Muscle layer of duodenum (tissue), 2 donors: ENCODE measurements around the gene UCHL1.
"Not testable (repeated sequence)": the region's sequence is repeated elsewhere in the genome, so short reads cannot be mapped to it uniquely, and the experiment has no call there.

Experiments
- H3K27ac ChIP-seq: one replicate; pipeline ENCODE4 v1.7.0; 2013; ENCODE audit warnings: mild to moderate bottlenecking, low read length
- H3K27me3 ChIP-seq: one replicate; pipeline ENCODE4 v1.7.0; 2013; ENCODE audit warnings: low read depth, mild to moderate bottlenecking, control low read depth, low read length
- H3K36me3 ChIP-seq, 2 donors: one replicate each; pipeline ENCODE4 v1.7.0; 2013; ENCODE audit warnings: low read length in 2 of 2, control low read depth in 1 of 2, mild to moderate bottlenecking in 1 of 2; ENCODE audit not compliant: insufficient read depth in 2 of 2, control insufficient read depth in 1 of 2
- H3K4me1 ChIP-seq, 2 donors: one replicate each; pipeline ENCODE4 v1.7.0; 2013; ENCODE audit warnings: low read length in 2 of 2, mild to moderate bottlenecking in 2 of 2, control low read depth in 1 of 2, moderate library complexity in 1 of 2; ENCODE audit not compliant: insufficient read depth in 2 of 2, control insufficient read depth in 1 of 2
- H3K4me3 ChIP-seq, 2 donors: one replicate each; pipeline ENCODE4 v1.7.0; 2013; ENCODE audit warnings: low read length in 2 of 2, low read depth in 1 of 2, mild to moderate bottlenecking in 1 of 2
- H3K9me3 ChIP-seq, 2 donors: one replicate each; pipeline ENCODE4 v1.7.0; 2013; ENCODE audit warnings: low read length in 2 of 2, control low read depth in 1 of 2, mild to moderate bottlenecking in 1 of 2; ENCODE audit not compliant: control insufficient read depth in 1 of 2
- donor health status: healthy.

The UCHL1 gene

DNA sequence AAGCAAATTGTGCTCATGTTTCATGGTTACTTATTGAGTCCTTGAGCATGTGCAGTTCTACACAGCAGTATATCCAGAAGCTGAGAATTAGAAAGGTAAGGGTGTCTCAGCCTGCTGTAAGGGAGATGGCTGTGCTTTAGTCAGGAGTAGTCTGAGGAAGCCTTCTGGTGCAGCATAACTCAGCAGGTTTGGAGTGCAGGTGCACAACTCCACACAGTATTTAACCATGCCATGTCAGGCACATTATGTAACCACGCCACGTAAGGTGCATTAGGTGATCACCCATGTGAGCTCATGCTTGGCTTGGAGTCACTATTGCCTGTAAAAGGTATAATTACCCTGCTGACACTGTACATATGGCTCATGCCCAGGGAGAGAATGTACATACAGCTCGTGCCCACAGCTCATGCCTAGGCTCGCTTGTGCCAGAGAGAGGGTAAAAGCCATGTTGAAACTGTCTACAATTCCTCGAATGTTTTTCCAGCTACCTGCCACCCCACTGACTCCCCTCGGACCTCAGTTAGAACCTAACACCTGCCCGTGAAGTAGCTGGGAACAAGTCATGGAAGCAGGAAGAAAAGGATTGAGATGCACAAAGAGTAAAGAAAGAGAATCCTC lies 37.8 kb downstream of the UCHL1 start:
- Histone ChIP-seq H3K4me1 (no peaks in the 10 kb centered on the region), H3K9me3 (peaks cover 6 to 7% of the 10 kb centered on the region in 2 donors), H3K36me3 (no peaks in the 10 kb centered on the region), H3K27ac (no peak overlapping the region), H3K27me3 (no peaks in the 10 kb centered on the region), H3K4me3 (no peak overlapping the region)

DNA sequence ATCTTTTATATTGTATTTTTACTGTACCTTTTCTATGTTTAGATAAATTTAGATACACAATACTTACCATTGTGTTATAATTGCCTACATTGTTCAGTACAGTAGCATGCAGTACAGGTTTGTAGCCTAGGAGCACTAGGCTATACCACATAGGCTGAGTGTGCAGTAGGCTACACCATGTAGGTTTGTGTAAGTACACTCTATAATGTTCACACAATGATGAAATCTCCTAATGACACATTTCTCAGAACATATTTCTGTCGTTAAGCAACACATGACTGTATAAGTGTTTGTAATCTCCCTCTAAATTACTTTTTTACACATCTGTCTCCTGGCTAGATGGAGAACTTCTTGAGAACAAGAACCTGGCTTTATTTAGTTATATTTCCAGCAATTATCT lies 40.3 kb downstream of the UCHL1 start:
- H3K9me3 ChIP-seq, result peaks cover 6 to 7% of the 10 kb centered on the region in 2 donors
- H3K36me3 ChIP-seq, result no peaks in the 10 kb centered on the region
- no peak overlapping the region for H3K27ac ChIP-seq
- no peaks in the 10 kb centered on the region for H3K27me3 ChIP-seq
- H3K4me1 ChIP-seq, result no peaks in the 10 kb centered on the region
- H3K4me3 ChIP-seq, result no peak overlapping the region

DNA sequence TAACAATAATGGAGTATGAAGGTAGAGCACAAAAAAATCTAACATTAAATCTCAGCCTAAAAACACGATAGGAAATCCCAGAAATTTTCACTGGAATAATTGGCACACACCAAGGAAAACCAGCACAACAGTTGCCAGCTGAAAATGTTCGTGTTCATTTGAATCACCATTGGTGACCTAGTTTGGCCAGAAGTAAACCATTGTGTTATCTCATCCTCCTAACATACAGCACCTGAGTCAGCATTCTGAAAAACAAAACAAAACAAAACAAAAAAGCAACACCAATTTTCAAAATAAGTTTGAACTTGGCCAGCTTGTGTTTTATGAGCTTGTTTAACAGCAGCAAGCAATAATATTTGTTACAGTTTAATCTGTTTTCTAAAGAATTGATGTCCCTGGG lies 41.1 kb downstream of the UCHL1 start:
- Histone ChIP-seq H3K4me3 (no peak overlapping the region), H3K9me3 (peaks cover 6 to 7% of the 10 kb centered on the region in 2 donors), H3K27me3 (no peaks in the 10 kb centered on the region), H3K4me1 (no peaks in the 10 kb centered on the region), H3K27ac (no peak overlapping the region), H3K36me3 (no peaks in the 10 kb centered on the region)

DNA sequence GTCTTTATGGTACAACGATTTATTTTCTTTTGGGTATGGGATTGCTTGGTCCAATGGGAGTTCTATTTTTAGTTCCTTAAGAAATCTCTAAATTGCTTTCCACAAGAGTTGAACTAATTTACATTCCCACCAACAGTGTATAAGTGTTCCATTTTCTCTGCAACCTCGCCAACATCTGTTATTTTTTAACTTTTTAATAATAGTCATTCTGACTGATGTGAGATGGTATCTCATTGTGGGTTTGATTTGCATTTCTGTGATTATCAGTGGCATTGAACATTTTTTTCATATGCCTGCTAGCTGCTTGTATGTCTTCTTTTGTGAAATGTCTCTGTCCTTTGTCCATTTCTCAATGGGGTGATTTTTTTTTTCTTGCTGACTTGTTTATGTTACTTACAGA lies 42.8 kb downstream of the UCHL1 start:
- Histone ChIP-seq H3K4me1 (no peaks in the 10 kb centered on the region), H3K9me3 (peaks cover 3 to 4% of the 10 kb centered on the region in 2 donors), H3K4me3 (no peak overlapping the region), H3K36me3 (no peaks in the 10 kb centered on the region), H3K27ac (no peak overlapping the region), H3K27me3 (no peaks in the 10 kb centered on the region)

DNA sequence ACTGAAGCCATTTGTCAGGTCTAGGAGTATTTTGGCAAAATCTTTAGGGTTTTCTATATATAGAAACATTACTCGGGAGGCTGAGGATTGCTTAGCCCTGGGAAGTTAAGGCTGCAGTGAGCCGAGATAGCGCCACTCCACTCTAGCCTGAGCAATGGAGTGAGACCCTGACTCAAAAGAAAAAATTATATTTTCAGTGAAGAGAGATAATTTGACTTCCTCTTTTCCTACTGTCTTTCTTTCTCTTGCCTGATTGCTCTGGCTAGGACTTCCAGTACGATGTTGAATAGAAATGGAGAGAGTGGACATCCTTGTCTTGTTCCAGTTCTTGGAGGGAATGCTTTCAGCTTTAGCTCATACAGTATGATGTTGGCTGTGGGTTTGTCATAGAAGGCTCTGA lies 44.4 kb downstream of the UCHL1 start:
- no peak overlapping the region for H3K4me3 ChIP-seq
- H3K36me3 ChIP-seq, result no peaks in the 10 kb centered on the region
- H3K27me3 ChIP-seq, result no peaks in the 10 kb centered on the region
- H3K27ac ChIP-seq, result no peak overlapping the region
- H3K9me3 ChIP-seq, result no peaks in the 10 kb centered on the region
- H3K4me1 ChIP-seq, result no peaks in the 10 kb centered on the region

DNA sequence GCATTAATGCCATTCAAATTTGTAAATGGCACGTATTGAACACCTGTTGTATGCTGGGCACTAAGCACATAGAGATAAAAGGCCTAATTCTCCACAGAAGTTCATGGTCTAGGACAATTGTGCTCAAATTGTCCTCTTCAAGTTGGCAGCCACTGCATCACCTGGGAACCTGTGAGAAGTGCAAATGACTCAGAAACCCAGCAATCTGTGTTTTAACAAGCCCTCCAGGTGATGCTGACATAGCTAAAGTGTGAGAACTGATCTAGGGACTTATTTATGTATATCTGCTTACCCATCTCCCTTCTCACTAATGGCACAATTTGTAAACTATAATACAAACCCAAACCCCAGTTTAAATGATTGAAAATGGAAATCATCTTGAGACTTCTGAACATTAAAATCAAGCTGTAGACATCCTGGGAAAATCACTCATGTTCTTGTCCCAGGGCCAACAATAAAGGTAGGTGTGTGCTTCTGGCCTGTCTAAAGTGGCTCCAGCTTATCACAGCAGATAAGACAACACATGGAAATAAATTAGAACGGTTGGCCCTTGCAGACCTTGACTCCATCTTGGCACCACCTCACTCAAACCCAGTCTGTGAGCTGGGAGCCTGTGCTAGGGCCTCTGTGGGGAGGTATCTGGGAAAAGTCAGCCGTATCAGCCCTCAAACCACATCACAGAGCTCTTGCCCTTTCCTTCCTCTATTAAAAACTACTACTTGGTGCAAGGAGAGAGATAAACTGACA lies 46.8 kb downstream of the UCHL1 start:
- Histone ChIP-seq H3K27me3 (no peaks in the 10 kb centered on the region), H3K4me3 (no peak overlapping the region), H3K36me3 (no peaks in the 10 kb centered on the region), H3K4me1 (no peaks in the 10 kb centered on the region), H3K27ac (no peak overlapping the region), H3K9me3 (no peaks in the 10 kb centered on the region)

DNA sequence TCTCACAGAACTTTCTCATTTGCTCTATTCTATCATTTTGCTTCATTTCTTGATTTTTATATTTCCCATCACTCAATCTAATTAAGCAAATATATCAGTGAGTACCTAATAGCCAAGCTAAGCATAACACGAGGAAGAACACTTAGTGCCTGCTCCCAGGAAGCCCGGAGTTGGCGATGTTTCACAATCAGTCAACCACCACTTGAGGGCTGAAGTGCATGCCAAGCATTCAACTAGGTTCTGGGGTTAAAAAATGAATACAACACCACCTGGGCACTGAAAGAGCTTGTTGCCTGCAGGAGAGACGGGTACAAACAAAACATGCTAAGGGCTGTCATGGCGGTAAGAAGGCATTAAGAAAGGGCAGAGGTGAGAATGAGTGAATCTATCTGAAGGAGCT lies 47.5 kb downstream of the UCHL1 start:
- Histone ChIP-seq H3K27me3 (no peaks in the 10 kb centered on the region), H3K36me3 (no peaks in the 10 kb centered on the region), H3K27ac (no peak overlapping the region), H3K4me1 (no peaks in the 10 kb centered on the region), H3K4me3 (no peak overlapping the region), H3K9me3 (no peaks in the 10 kb centered on the region)

DNA sequence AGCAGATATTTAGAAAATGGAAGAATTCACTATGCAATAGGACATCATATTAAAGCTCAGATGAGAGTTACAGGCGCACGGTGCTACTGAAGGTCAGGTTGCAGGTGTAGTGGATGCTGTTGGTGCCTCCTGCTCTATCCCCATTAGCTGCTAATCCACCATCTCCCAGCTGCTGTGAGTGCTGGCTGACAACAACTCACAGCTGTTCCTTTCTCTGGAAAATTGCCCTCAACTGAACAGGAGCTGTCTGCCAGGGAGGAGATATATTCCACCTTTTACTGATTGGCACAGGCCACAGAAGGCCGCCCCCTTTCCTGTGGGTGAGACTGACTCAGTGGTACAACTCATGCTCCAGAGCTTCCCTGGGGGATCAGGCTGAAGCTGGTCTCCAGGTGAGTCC lies 48.7 kb downstream of the UCHL1 start:
- H3K27me3 ChIP-seq, result no peaks in the 10 kb centered on the region
- H3K36me3 ChIP-seq, result no peaks in the 10 kb centered on the region
- H3K4me1 ChIP-seq, result no peaks in the 10 kb centered on the region
- no peak overlapping the region for H3K4me3 ChIP-seq
- no peak overlapping the region for H3K27ac ChIP-seq
- no peaks in the 10 kb centered on the region for H3K9me3 ChIP-seq

DNA sequence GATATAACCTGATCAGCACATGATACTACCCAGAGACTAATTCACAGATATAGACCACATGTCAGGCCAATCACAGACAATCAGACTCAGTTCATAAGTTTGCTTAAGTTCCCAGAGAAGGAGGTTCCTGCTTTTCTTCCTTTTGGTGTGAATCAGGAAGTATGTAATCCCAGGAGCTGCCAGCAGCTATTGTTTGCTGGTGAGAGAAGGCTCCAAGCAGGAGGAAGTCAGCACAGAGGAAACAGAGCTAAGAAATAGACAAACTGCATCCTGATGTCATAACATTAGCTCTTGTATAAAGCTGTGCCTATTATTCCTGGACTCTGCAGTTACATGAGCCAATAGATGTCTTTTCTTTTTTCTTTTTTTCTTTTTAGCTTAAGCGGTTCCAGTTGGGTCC lies 50.9 kb downstream of the UCHL1 start:
- Histone ChIP-seq H3K27ac (no peak overlapping the region), H3K27me3 (no peaks in the 10 kb centered on the region), H3K4me1 (no peaks in the 10 kb centered on the region), H3K9me3 (no peaks in the 10 kb centered on the region), H3K4me3 (no peak overlapping the region), H3K36me3 (no peaks in the 10 kb centered on the region)

DNA sequence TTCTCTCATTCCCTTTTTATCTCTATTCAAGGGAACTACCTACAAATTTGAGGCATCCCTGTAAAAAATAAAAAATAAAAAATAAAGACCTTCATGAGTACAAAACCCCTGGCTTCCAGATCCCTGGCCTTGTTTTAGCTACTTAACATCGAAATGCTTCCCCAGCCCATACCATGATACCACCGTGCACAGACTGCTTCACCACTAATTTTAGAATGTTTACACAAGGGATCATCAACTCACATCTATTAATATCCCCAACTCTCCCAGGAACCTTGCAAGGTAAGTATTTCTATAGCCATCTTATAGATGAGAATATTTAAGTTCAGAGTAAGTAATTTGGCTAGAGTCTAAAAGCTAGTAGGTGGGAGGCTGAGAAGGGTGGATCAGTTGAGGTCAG lies 51.7 kb downstream of the UCHL1 start:
- no peak overlapping the region for H3K27ac ChIP-seq
- H3K4me3 ChIP-seq, result no peak overlapping the region
- no peaks in the 10 kb centered on the region for H3K9me3 ChIP-seq
- H3K27me3 ChIP-seq, result no peaks in the 10 kb centered on the region
- no peaks in the 10 kb centered on the region for H3K4me1 ChIP-seq
- no peaks in the 10 kb centered on the region for H3K36me3 ChIP-seq

DNA sequence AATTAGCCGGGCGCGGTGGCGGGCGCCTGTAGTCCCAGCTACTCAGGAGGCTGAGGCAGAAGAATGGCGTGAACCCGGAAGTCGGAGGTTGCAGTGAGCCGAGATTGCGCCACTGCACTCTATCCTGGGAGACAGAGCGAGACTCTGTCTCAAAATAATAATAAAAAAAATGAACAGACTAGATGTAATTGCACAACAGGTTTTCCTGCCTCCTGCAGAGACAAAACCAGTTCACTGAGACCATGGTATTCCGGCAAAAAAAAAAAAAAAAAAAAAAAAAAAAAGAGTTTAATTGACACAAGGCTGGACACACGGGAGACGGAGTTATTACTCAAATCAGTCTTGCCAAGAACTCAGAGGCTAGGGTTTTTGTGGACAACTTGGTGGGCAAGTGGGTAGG lies 58.7 kb downstream of the UCHL1 start:
- not testable (repeated sequence) for H3K4me3 ChIP-seq, H3K27me3 ChIP-seq, H3K27ac ChIP-seq

DNA sequence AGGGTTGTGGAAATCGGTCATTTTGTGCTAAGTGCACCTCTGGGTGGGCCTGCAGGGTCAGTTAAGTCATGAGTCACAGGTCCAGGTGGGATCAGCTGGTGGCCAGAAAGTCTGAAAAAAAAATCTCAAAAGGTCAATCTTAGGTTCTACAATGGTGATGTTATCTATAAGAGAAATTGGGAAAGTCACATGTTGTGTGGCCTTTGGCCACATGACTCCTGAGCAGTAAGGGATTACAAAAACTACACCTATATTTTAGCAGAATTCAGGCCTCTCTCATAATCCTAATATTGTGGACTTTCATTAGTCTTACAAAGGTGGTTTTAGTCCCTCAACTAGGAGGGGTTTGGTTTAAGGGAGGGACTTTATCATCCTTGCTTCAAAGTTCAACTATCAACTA lies 59.1 kb downstream of the UCHL1 start:
- Histone ChIP-seq H3K27ac (no peak overlapping the region), H3K36me3 (no peaks in the 10 kb centered on the region), H3K4me1 (no peaks in the 10 kb centered on the region), H3K9me3 (no peaks in the 10 kb centered on the region), H3K4me3 (no peak overlapping the region), H3K27me3 (no peaks in the 10 kb centered on the region)

More for the DNA sequence above, 58.7 kb downstream of the UCHL1 start:
- H3K4me1 ChIP-seq, H3K36me3 ChIP-seq, H3K9me3 ChIP-seq: not testable (repeated sequence)
